Stimulated activated CD4-positive, alpha-beta T cell treated with anti-CD3 and anti-CD28 coated beads, TNF-alpha, amount 100 ng/mL, for 48 hours (primary cell): ENCODE measurements around the gene FAM89A.

ENCODE experiments used
- DNase-seq, 3 donors: peaks; one replicate each; pipeline ENCODE4 v3.0.0-alpha.2; 2020; ENCODE audit warnings: low read depth in 3 of 3

Gene FAM89A

GRCh38 chr1:231040019-231040799, at the start of gene FAM89A:
FAM89A (minus strand) TSS chr1:231040254; CDS start chr1:231040211, 43 bp downstream.
- peak; percentile 36 to 83 (median 46) for DNase-seq

GRCh38 chr1:231084353-231084752, 44.3 kb upstream of the FAM89A start:
- no peak for DNase-seq

GRCh38 chr1:231079163-231079562, 39.1 kb upstream of the FAM89A start:
- no peak for DNase-seq

- DNase-seq: no peak
Observed at GRCh38 chr1:231078250-231078649, 38.2 kb upstream of the FAM89A start.

GRCh38 chr1:231076802-231077201, 36.7 kb upstream of the FAM89A start:
- DNase-seq: no peak

- no peak for DNase-seq
Observed at GRCh38 chr1:231075497-231075896, 35.4 kb upstream of the FAM89A start.

GRCh38 chr1:231075020-231075419, 35.0 kb upstream of the FAM89A start:
- DNase-seq: no peak

- no peak for DNase-seq
Observed at GRCh38 chr1:231074046-231074445, 34.0 kb upstream of the FAM89A start.

- DNase-seq: no peak
Observed at GRCh38 chr1:231073331-231073730, 33.3 kb upstream of the FAM89A start.

- DNase-seq: no peak
Observed at GRCh38 chr1:231072502-231073094, 32.5 kb upstream of the FAM89A start.

- DNase-seq: no peak
Observed at GRCh38 chr1:231072041-231072440, 32.0 kb upstream of the FAM89A start.

GRCh38 chr1:231070758-231071444, 30.8 kb upstream of the FAM89A start:
- no peak for DNase-seq

GRCh38 chr1:231069333-231069732, 29.3 kb upstream of the FAM89A start:
- no peak for DNase-seq

- no peak for DNase-seq
Observed at GRCh38 chr1:231068762-231069161, 28.7 kb upstream of the FAM89A start.

GRCh38 chr1:231065510-231066241, 25.6 kb upstream of the FAM89A start:
- no peak for DNase-seq

- no peak for DNase-seq
Observed at GRCh38 chr1:231064418-231064817, 24.4 kb upstream of the FAM89A start.

- DNase-seq: no peak
Observed at GRCh38 chr1:231063331-231063730, 23.3 kb upstream of the FAM89A start.

- DNase-seq: no peak
Observed at GRCh38 chr1:231062500-231063270, 22.6 kb upstream of the FAM89A start.

GRCh38 chr1:231059566-231060193, 19.6 kb upstream of the FAM89A start:
- no peak for DNase-seq

- DNase-seq: no peak
Observed at GRCh38 chr1:231058416-231059109, 18.5 kb upstream of the FAM89A start.
